Activated CD4-positive, alpha-beta T cell treated with anti-CD3 and anti-CD28 coated beads, Interleukin-2, amount 10 ng/mL, durations not matched to agents 24 days and 14 days (primary cell): Measurements from ENCODE around the gene HSD17B12. TPM values are rescaled to one million over a fixed set of nuclear protein-coding genes. Genes with fewer than 3 reads are reported as not detected.

ENCODE experiments used
- DNase-seq: peaks from one replicate; pipeline ENCODE4 v3.0.0; 2022
- H3K27ac Mint-ChIP-seq: one replicate; pipeline ENCODE4 v1.8.0; 2022; ENCODE audit warnings: mild to moderate bottlenecking, mixed read lengths
- H3K27me3 Mint-ChIP-seq: one replicate; pipeline ENCODE4 v1.8.0; 2022; ENCODE audit warnings: mixed read lengths
- H3K36me3 Mint-ChIP-seq: one replicate; pipeline ENCODE4 v1.8.0; 2022; ENCODE audit warnings: low read depth, mild to moderate bottlenecking, mixed read lengths
- H3K4me1 Mint-ChIP-seq: one replicate; pipeline ENCODE4 v1.8.0; 2021; ENCODE audit warnings: mixed read lengths
- H3K4me3 Mint-ChIP-seq: one replicate; pipeline ENCODE4 v1.8.0; 2022; ENCODE audit warnings: mild to moderate bottlenecking, moderate library complexity, mixed read lengths
- H3K9me3 Mint-ChIP-seq: one replicate; pipeline ENCODE4 v1.8.0; 2021; ENCODE audit warnings: mixed read lengths
- intact Hi-C: fragments of 100-400 bp; cut with micrococcal nuclease; formaldehyde crosslinking; loops from one replicate; pipeline ENCODE4 v1.15.1; 2023
- total RNA-seq: library from RNA; stranded (reverse); gene quantifications from 2 replicates; pipeline ENCODE4 v1.2.3, GENCODE V29; 2022

Gene HSD17B12
- total RNA-seq, 1 donor from 2014 or later, result 80.1 TPM

- no peaks in the 10 kb centered on the region for H3K9me3 Mint-ChIP-seq
- no peak overlapping the region for H3K27ac Mint-ChIP-seq
- H3K27me3 Mint-ChIP-seq, result no peaks in the 10 kb centered on the region
- H3K36me3 Mint-ChIP-seq, result peaks cover 7% of the 10 kb centered on the region
- H3K4me3 Mint-ChIP-seq, result no peak overlapping the region
- intact Hi-C loops, result no loop called here
- DNase-seq, result no peak
- H3K4me1 Mint-ChIP-seq, result peaks cover 2% of the 10 kb centered on the region
Measured at GRCh38 chr11:43845816-43846215, 165.3 kb downstream of the HSD17B12 start.

- H3K27ac Mint-ChIP-seq, result no peak overlapping the region
Measured at GRCh38 chr11:43852057-43852636, 171.6 kb downstream of the HSD17B12 start.

GRCh38 chr11:43853781-43854180 is 173.2 kb downstream of the HSD17B12 start:
- intact Hi-C loops, result loop anchor here (5.0 kb wide), 1 partner anchor 276 kb away; no protein-coding TSS in a partner anchor
- H3K4me3 Mint-ChIP-seq, result no peak overlapping the region
- peaks cover 2% of the 10 kb centered on the region for H3K36me3 Mint-ChIP-seq
- peaks cover 2% of the 10 kb centered on the region for H3K4me1 Mint-ChIP-seq
- H3K27ac Mint-ChIP-seq, result no peak overlapping the region
- no peak for DNase-seq
- no peaks in the 10 kb centered on the region for H3K27me3 Mint-ChIP-seq
- H3K9me3 Mint-ChIP-seq, result no peaks in the 10 kb centered on the region

More at GRCh38 chr11:43852057-43852636, 171.6 kb downstream of the HSD17B12 start:
- H3K9me3 Mint-ChIP-seq, result no peaks in the 10 kb centered on the region
- DNase-seq, result peak; percentile 89
- no peaks in the 10 kb centered on the region for H3K27me3 Mint-ChIP-seq
- intact Hi-C loops, result loop anchor here (1.0 to 5.0 kb wide), 2 partner anchors 27 to 275 kb away; no protein-coding TSS in a partner anchor
- no peak overlapping the region for H3K4me3 Mint-ChIP-seq
- H3K36me3 Mint-ChIP-seq, result peaks cover 2% of the 10 kb centered on the region
- peaks cover 2% of the 10 kb centered on the region for H3K4me1 Mint-ChIP-seq

- H3K9me3 Mint-ChIP-seq, result peaks cover 4% of the 10 kb centered on the region
- no peaks in the 10 kb centered on the region for H3K27me3 Mint-ChIP-seq
- H3K4me3 Mint-ChIP-seq, result no peak overlapping the region
- DNase-seq, result no peak
- intact Hi-C loops, result no loop called here
- H3K4me1 Mint-ChIP-seq, result no peaks in the 10 kb centered on the region
- no peak overlapping the region for H3K27ac Mint-ChIP-seq
- H3K36me3 Mint-ChIP-seq, result peaks cover 5% of the 10 kb centered on the region
Measured at GRCh38 chr11:43856993-43857392, 176.5 kb downstream of the HSD17B12 start.

- Mint-ChIP-seq H3K27ac (no peak overlapping the region), H3K4me3 (no peak overlapping the region), H3K4me1 (no peaks in the 10 kb centered on the region), H3K9me3 (peaks cover 8% of the 10 kb centered on the region), H3K36me3 (peaks cover 3% of the 10 kb centered on the region), H3K27me3 (peaks cover 27% of the 10 kb centered on the region)
- intact Hi-C loops, result loop anchor here (10.0 kb wide), 1 partner anchor 546 kb away; the partner anchor contains the start of gene API5
- DNase-seq, result no peak
Measured at GRCh38 chr11:43861141-43861540, 180.6 kb downstream of the HSD17B12 start.

- Mint-ChIP-seq H3K36me3 (peaks cover 9% of the 10 kb centered on the region), H3K4me1 (peaks cover 28% of the 10 kb centered on the region), H3K9me3 (peaks cover 12% of the 10 kb centered on the region), H3K27me3 (peaks cover 47% of the 10 kb centered on the region), H3K4me3 (no peak overlapping the region), H3K27ac (no peak overlapping the region)
- intact Hi-C loops, result loop anchor here (10.0 kb wide), 1 partner anchor 552 kb away; the partner anchor contains the start of gene API5
- no peak for DNase-seq
Measured at GRCh38 chr11:43866520-43866919, 186.0 kb downstream of the HSD17B12 start.

GRCh38 chr11:43866969-43867368 is 186.4 kb downstream of the HSD17B12 start:
- Mint-ChIP-seq H3K4me1 (peaks cover 28% of the 10 kb centered on the region), H3K27ac (no peak overlapping the region), H3K27me3 (peaks cover 49% of the 10 kb centered on the region), H3K36me3 (peaks cover 9% of the 10 kb centered on the region), H3K9me3 (peaks cover 12% of the 10 kb centered on the region), H3K4me3 (no peak overlapping the region)
- no peak for DNase-seq
- intact Hi-C loops, result loop anchor here (10.0 kb wide), 1 partner anchor 552 kb away; the partner anchor contains the start of gene API5

- peaks cover 9% of the 10 kb centered on the region for H3K9me3 Mint-ChIP-seq
- peak overlapping the region; percentile 66 for H3K4me3 Mint-ChIP-seq
- DNase-seq, result peak; percentile 89
- peaks cover 28% of the 10 kb centered on the region for H3K4me1 Mint-ChIP-seq
- H3K36me3 Mint-ChIP-seq, result peaks cover 9% of the 10 kb centered on the region
- H3K27ac Mint-ChIP-seq, result peak overlapping the region; percentile 76
- H3K27me3 Mint-ChIP-seq, result peaks cover 60% of the 10 kb centered on the region
- intact Hi-C loops, result loop anchor here (1.0 to 10.0 kb wide), 6 partner anchors 11 to 554 kb away; partner anchors contain the start of genes ALKBH3, API5 and HSD17B12
Measured at GRCh38 chr11:43868852-43869567, 188.5 kb downstream of the HSD17B12 start.

GRCh38 chr11:43871051-43871450 is 190.5 kb downstream of the HSD17B12 start:
- DNase-seq, result no peak
- intact Hi-C loops, result no loop called here
- Mint-ChIP-seq H3K4me1 (peaks cover 28% of the 10 kb centered on the region), H3K36me3 (peaks cover 9% of the 10 kb centered on the region), H3K27ac (no peak overlapping the region), H3K27me3 (peaks cover 54% of the 10 kb centered on the region), H3K9me3 (peaks cover 9% of the 10 kb centered on the region), H3K4me3 (no peak overlapping the region)

- Mint-ChIP-seq H3K4me1 (peaks cover 19% of the 10 kb centered on the region), H3K9me3 (peaks cover under 1% of the 10 kb centered on the region), H3K36me3 (peaks cover 2% of the 10 kb centered on the region), H3K27me3 (peaks cover 48% of the 10 kb centered on the region), H3K27ac (no peak overlapping the region), H3K4me3 (no peak overlapping the region)
- DNase-seq, result no peak
- intact Hi-C loops, result no loop called here
Measured at GRCh38 chr11:43872995-43873394, 192.5 kb downstream of the HSD17B12 start.

GRCh38 chr11:43874078-43874477 is 193.5 kb downstream of the HSD17B12 start:
- Mint-ChIP-seq H3K36me3 (peaks cover under 1% of the 10 kb centered on the region), H3K27me3 (peaks cover 51% of the 10 kb centered on the region), H3K4me3 (no peak overlapping the region), H3K27ac (no peak overlapping the region), H3K4me1 (peaks cover 10% of the 10 kb centered on the region), H3K9me3 (peaks cover 6% of the 10 kb centered on the region)
- intact Hi-C loops, result no loop called here
- DNase-seq, result no peak

- Mint-ChIP-seq H3K27ac (no peak overlapping the region), H3K9me3 (peaks cover 10% of the 10 kb centered on the region), H3K4me1 (peaks cover 4% of the 10 kb centered on the region), H3K27me3 (peaks cover 55% of the 10 kb centered on the region), H3K4me3 (no peak overlapping the region), H3K36me3 (no peaks in the 10 kb centered on the region)
- DNase-seq, result no peak
- intact Hi-C loops, result no loop called here
Measured at GRCh38 chr11:43874738-43875137, 194.2 kb downstream of the HSD17B12 start.

GRCh38 chr11:43879789-43880639 is 199.5 kb downstream of the HSD17B12 start:
- H3K27ac Mint-ChIP-seq, result peak overlapping the region; percentile 90
- peaks cover 18% of the 10 kb centered on the region for H3K27me3 Mint-ChIP-seq
- peak overlapping the region; percentile 93 for H3K4me3 Mint-ChIP-seq
- intact Hi-C loops, result loop anchor here (1.0 to 10.0 kb wide), 3 partner anchors 11 to 215 kb away; partner anchors contain the start of gene EXT2
- peaks cover 21% of the 10 kb centered on the region for H3K9me3 Mint-ChIP-seq
- peaks cover 25% of the 10 kb centered on the region for H3K36me3 Mint-ChIP-seq
- DNase-seq, result no peak
- peaks cover 14% of the 10 kb centered on the region for H3K4me1 Mint-ChIP-seq
